HG02798 (cell line): ENCODE results near the gene QKI.
A peak's percentile ranks its signal among the peaks of the same experiment; 100 is the strongest.
"Not testable (repeated sequence)": the region's sequence is repeated elsewhere in the genome, so short reads cannot be mapped to it uniquely, and the experiment has no call there.

Experiments
- ATAC-seq: cut with Tn5 transposase; IDR thresholded peaks from one replicate; pipeline ENCODE4 v1.9.1; 2021; ENCODE audit warnings: mild to moderate bottlenecking; ENCODE audit not compliant: unreplicated experiment, poor library complexity

QKI gene

GRCh38 chr6:163412801-163413344 lies 1.6 kb upstream of the QKI start:
- no peak for ATAC-seq

GRCh38 chr6:163413345-163414116 lies 987 bp upstream of the QKI start:
- peak; percentile 62 for ATAC-seq

- peak; percentile 0 for ATAC-seq
Measured at GRCh38 chr6:163414946-163415619, 565 bp downstream of the QKI start.

- no peak for ATAC-seq
Measured at GRCh38 chr6:163415620-163416556, 1.4 kb downstream of the QKI start.

- ATAC-seq: no peak
Measured at GRCh38 chr6:163416557-163417253, 2.2 kb downstream of the QKI start.

- ATAC-seq: no peak
Measured at GRCh38 chr6:163417595-163417994, 3.1 kb downstream of the QKI start.

GRCh38 chr6:163418311-163419029 lies 4.0 kb downstream of the QKI start:
- no peak for ATAC-seq

- ATAC-seq: no peak
Measured at GRCh38 chr6:163419413-163420288, 5.1 kb downstream of the QKI start.

- no peak for ATAC-seq
Measured at GRCh38 chr6:163420289-163420614, 5.7 kb downstream of the QKI start.

- ATAC-seq: no peak
Measured at GRCh38 chr6:163422550-163422949, 8.0 kb downstream of the QKI start.

- no peak for ATAC-seq
Measured at GRCh38 chr6:163423696-163424095, 9.2 kb downstream of the QKI start.

- no peak for ATAC-seq
Measured at GRCh38 chr6:163427498-163428254, 13.2 kb downstream of the QKI start.

GRCh38 chr6:163428373-163428772 lies 13.9 kb downstream of the QKI start:
- ATAC-seq: no peak

GRCh38 chr6:163429858-163430448 lies 15.4 kb downstream of the QKI start:
- no peak for ATAC-seq

GRCh38 chr6:163432300-163432699 lies 17.8 kb downstream of the QKI start:
- no peak for ATAC-seq

GRCh38 chr6:163433486-163433885 lies 19.0 kb downstream of the QKI start:
- ATAC-seq: not testable (repeated sequence)

- ATAC-seq: no peak
Measured at GRCh38 chr6:163435023-163435422, 20.5 kb downstream of the QKI start.
